ENCODE results near the gene RNASE4.

The RNASE4 gene

GRCh38 chr14:20675669-20676068, 8.7 kb upstream of the RNASE4 start:
- no peak for DNase-seq (ENCODE audit: low read depth)

GRCh38 chr14:20676072-20676471, 8.3 kb upstream of the RNASE4 start:
- no peak for DNase-seq (ENCODE audit: low read depth)

GRCh38 chr14:20679907-20680306, 4.5 kb upstream of the RNASE4 start:
- no peak for DNase-seq (ENCODE audit: low read depth)

GRCh38 chr14:20680363-20680762, 4.0 kb upstream of the RNASE4 start:
- DNase-seq (ENCODE audit: low read depth): no peak

GRCh38 chr14:20680843-20681347, 3.5 kb upstream of the RNASE4 start:
- DNase-seq (ENCODE audit: low read depth): no peak

DNA sequence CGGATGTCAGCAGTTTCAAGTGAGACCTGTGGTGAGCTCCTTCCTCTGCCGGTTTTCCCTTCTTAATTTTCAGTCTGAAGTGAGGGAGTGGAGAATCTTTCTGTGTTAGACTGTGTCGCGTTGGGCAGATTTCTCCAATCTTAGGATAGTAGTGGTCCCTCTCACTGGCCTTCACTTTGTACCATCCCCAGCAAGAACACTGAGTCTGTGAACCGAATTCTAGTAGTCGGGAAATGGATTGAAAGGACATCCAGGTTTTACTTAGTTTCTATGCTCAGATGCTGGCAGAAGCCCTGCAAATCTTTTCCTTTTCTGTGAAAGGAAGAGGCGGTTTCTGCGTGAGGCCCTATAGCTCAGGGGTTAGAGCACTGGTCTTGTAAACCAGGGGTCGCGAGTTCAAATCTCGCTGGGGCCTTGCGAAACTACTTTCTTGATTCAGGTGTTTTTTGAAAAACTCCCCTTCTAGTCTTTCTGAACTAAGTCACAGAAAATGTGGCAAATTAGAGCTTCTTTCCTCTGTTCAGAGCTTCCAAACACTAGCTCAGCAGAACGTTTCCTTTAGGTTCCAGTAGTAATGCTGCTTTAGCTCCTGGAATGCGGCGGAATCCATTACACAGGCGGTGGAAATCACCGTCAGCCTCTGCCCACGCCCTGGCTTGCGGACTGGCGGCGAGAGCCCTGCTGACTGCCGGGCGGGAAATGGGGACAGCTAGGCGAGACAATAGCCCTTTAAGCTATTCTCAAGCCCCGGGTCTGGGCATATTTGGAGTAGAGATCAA, 2.8 kb upstream of the RNASE4 start:
- DNase-seq (ENCODE audit: low read depth): peak; percentile 75

- DNase-seq (ENCODE audit: low read depth): no peak
Observed at GRCh38 chr14:20682127-20682434, 2.3 kb upstream of the RNASE4 start.

DNA sequence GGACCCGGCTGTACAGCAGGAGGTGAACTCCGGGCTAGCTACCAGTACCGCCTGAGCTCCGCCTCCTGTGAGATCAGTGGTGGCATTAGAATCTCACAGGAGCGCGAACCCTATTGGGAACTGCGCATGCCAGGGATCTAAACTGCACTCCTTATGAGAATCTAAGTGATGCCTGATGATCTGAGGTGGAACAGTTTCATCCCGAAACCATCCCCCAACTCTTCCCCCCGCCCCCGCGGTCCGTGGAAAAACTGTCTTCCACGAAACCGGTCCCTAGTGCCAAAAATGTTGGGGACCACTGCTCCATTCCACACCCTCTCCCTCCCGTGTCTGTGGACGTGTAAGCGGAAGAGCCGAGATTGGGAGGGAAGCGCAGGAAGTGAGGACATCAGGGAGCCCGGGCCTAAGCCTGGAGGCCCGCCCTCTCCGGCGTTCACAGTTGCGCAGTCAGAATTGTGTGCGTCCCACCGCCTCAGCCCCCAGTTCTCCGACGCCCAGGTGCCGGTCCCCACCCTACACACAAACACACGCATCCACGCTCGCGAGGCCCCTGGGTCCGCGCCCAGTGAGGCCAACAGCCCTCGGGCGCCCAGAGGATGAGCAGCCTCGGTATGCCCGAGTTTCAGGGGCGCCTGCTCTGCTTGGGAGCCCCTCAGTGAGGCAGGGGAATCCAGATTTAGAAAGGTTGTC, 1.8 kb upstream of the RNASE4 start:
- DNase-seq (ENCODE audit: low read depth): peak; percentile 66

- DNase-seq (ENCODE audit: low read depth): peak; percentile 65
Observed at GRCh38 chr14:20683125-20683890, 1.1 kb upstream of the RNASE4 start.

GRCh38 chr14:20684662-20685456, 499 bp downstream of the RNASE4 start:
- DNase-seq (ENCODE audit: low read depth): no peak

DNA sequence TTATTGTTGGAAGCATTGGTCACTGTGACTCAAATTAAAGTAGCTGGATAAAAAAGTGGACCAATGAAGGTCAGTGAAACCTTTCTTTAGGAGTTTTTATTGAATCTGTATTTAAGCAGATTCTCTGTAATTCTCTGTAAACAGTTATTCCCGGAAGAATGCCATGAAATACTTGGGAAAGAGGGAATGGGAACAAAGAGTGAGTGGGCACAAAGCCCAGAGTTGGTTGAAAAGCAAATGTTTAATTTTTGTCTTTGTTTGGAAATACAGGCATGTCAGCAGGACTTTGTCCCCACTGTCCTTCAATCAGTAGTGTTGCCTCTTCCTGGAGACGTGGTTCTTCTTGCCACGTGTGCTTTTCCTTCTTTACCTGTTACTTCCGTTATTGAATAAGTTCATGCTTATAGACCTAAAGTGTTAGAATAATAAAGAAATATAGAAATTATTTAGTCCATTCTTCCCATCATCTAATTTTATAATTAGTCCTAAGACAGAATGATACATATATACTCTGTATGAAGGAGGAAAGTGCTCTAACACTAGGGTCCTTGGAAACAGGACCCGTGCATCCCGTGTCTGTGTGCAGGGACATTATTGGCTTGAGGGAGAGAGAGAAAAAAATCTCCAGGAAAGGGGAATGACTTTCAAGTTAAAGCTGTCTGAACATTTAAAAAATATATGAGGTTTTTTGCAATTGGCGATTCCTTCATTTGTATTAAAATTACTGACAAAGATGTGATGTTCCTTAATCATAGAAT, 2.2 kb downstream of the RNASE4 start:
- no peak for DNase-seq (ENCODE audit: low read depth)

DNA sequence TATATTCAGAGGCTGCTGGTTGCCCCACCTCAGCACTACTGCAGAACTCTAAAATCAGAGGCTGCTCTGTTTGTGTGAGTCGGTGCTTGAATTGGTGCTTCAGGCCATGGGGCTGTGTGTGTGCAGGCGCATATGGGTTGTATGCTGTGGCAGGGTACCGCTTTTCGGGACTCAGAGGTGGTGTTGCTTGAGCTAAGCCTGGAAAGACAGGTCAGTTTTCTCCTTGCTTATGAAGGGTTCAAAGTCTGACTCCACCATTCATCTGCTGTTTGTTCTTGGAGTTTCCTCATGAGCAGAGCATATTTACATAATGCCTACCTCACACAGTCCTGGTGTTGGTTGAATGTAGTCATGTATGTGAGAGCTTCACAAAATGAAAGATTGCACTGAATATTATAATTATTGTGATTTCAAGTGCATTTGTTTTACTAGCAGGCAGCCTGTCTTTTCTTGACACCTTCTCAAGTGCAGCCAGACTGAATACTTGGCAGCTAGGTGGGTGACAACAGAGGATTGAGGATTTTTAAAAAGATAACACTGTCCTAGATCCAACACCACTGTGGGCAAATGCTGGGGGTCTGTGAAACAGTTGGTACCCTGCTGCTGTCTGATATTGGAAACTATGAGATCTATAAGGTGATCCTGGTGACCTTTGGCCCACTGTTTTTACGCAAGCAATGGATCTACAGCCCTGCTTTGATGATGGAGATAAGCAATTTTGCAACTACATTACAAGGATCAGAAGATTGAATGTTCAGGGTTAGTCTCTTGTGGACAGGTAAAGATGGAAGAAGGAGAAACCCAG, 3.2 kb downstream of the RNASE4 start:
- no peak for DNase-seq (ENCODE audit: low read depth)

DNA sequence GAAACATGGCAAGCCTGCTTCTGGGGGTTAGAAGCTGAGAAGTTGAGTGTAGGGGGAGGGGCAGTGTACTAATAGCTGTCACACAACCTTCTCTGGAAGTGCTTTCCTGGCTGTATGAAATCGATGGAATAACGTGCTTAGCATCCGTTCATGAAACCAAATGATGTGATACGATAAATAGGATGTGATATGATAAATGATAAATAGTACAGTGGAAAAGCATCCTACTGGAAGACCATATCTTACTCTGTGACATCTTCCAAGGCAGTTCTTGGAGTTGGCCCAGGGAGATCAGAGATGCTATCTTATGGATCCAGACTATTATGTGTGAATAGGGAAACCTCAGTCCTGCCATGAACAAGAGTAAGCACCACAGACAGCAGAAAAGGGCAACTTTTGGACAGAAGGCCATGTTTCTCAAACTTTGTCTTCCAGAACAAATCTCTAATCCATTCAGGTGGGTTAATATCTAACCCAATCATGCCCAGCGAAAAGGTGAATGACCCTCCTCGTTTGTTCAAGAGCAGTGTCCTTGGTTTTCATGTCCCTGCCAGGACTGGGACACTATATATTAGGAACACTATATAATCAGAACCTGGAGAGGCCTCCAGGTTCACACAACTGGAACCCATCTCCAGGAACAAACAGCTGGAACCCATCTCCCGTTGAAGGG, 3.9 kb downstream of the RNASE4 start, which contains the start of gene ANG:
ANG (plus strand) TSS at position 598 of the 673 bp plus-strand sequence. CDS start 4,801 bp downstream, outside the sequence.
- no peak for DNase-seq (ENCODE audit: low read depth)

DNA sequence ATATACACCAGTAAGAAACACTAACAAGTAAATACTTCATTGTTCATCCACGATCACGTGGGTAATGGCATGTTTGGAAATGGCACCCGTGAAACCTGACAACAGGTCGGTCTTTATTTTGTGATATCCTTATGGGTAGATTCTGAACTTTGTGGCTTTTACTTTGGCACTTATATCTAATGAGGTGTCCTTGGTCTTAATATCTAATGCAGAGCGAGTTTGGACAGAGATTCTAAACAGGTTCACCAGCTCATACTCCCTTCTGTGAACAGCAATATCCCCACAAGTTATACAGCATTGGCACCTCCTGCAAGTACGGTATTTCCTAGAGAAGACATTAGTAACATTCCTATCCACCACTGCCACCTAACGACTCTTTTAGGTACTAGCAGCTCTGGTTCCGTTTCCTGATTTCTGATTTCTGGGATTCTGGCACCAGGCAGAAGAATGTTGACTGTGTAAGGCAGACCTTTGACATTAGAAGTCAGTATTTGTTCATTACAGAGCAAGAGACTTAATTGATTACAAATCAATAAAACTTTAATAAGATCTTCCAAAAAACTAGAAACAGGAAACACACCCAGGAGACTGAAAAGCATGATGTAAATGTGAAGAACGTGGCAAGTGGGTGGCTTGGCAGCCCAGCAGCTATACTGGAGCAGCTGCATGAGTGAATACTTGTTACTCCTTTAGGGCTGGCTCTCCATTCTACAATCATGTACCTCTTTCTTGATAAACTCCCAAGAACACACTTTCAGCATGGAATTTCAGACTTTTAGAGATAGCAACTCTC, 6.7 kb downstream of the RNASE4 start:
- DNase-seq (ENCODE audit: low read depth): no peak

- no peak for DNase-seq (ENCODE audit: low read depth)
Observed at GRCh38 chr14:20692116-20692751, 7.9 kb downstream of the RNASE4 start.

DNA sequence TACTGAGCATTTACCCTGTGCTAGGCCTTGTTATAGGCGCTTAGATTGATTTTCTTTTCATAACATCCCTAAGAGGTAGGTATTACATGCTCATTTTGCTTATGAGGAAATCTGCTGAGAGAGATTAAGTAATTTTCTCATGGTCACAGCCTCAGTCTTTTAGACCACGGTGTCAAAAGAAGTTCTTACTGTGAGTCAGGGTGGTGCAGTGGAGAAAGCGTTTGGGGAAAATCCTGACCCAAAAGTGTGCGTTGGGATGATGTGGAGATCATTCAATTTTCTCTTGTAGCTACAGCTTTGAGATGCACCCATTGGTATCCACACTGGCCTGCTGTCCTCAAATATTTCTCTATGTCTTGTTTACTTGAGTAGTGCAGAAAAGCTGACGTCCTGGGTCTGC, 12.4 kb downstream of the RNASE4 start:
- DNase-seq (ENCODE audit: low read depth): no peak

DNA sequence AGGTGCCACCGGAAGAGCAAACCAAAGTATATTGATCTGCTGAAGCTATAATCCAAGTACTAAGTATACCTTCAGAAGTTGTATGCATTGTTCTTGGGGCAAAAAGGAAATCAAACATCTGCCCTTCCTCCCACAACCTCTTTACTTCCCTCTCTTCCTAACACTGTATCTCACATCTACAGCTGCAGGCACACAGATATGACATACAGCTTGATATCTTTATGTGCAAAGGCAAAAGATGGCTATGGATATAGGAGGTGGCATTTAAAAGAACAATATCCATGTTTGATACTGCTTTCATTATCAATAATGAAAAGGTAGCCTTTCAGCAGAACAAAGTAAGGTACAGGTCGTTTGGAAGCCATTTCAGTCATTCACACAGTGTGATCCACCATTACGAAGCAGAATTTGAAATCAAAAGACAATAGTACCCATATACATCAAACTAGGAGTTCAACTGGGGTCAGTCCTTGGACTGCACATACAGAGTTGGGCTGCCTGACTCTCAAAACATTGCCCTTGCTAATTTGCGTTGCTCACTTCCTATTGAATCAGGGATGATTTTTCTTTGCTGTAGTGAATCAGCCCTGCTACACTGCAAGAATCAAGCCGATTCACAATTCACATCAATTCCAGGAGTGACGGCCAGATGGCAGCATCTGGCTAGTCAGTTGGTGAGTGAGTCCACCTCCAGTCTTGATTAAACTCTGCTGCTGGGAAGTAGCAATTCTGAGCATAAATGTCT, 13.1 kb downstream of the RNASE4 start:
- DNase-seq (ENCODE audit: low read depth): peak; percentile 48

DNA sequence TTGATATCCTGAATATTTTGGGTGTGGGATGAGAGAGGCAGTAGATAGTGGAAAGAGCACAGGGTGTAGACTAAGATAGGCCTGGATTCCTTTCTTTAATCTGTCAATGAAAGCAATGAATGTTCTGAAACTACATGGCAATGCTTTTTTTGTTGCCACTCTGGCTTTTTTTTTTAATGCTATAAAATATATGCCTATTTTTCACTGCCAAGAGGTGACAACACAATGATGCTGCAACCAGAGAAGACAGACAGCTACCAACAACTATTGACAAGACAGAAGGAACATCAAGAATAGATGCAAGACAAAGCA, 13.6 kb downstream of the RNASE4 start:
- DNase-seq (ENCODE audit: low read depth): no peak
